Endometrium (tissue), 2 donors: ENCODE data around the gene PITPNB.

Source experiments
- FAIRE-seq: peaks from 2 replicates; lab custom pipeline; 2012; peaks lifted over from hg19 to GRCh38; lab: Jason Lieb, UNC
- donor health status: control.
- donor health status: control.

The PITPNB gene

DNA sequence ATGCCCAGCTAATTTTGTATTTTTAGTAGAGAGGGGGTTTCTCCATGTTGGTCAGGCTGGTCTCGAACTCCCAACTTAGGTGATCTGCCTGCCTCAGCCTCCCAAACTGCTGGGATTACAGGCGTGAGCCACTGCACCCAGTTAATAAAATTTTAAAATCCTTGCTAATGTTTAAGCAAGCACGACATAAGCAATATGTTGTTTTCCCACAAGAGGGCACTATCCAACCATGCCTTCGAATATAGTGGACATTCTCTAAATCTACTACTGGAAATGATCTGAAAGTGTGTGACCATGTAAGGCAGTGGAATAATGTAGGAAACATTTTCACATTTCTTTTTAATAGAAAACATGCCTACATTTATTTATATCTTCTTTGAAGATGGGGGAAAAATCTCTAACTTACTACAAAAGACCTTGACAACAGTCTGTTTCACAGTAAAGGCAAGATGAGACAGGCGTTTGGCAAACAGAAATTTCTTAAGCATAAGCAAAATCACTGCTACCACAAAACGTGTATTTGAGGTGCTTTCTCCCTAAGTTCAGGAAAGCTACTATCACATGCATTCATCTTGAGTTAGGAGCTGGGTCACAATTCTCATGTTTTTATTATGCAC, 38.2 kb downstream of the PITPNB start:
- FAIRE-seq: peak; percentile 54

DNA sequence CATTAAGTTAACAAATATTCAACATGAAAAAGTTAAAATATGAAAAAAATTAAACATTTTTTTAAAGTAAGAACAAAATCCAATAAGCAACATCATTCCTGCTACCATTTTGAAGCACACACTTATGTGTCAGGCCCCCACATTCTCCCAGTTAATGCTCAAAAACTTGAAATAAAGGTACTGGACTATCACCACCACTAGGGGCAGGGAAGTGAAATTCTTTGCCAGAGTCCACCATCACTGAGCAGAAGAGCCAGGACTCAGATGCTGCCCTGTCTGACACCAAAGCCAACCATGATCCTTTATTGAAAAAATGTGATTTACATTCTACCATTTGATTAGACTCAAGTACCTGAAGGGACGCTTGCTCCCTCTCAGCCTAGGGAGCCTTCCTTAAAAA, 39.1 kb downstream of the PITPNB start:
- no peak for FAIRE-seq

DNA sequence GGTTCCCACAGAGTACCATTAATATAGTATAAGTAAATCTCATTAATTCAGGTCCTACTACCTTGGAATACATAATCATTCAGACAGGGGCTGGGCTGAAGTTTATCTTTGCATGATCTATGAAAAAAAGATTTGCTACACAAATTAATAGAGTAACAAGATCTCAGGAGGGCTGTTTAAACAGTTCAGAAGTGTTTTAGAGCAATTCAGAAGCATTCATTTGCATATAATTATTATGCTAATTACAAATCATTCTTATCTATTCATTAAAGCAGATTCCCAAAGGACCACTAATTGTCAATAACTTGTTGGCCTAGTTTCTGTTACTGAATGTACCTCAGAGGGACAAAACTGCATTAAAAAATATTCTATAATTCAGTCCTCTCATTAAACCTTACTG, 40.5 kb downstream of the PITPNB start:
- FAIRE-seq: no peak

DNA sequence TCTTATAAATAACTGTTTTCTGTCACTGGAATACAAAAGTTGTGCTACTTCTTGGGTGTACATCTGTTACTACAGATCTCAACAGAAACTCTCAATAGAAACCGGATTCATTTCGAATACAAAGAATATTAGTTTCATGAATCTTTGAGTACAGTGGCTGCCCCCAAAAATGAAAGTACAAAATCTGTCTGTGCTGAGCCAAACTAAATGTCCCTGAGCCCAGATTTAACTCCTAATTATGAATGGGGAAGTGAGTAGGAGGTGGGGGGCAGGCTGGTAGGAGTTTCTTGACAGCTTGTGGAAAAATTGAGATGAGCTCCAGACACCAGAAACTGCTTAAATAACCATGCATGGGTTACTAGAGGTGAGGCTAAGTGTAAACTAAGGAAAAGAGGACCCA, 41.6 kb downstream of the PITPNB start:
- FAIRE-seq: no peak

DNA sequence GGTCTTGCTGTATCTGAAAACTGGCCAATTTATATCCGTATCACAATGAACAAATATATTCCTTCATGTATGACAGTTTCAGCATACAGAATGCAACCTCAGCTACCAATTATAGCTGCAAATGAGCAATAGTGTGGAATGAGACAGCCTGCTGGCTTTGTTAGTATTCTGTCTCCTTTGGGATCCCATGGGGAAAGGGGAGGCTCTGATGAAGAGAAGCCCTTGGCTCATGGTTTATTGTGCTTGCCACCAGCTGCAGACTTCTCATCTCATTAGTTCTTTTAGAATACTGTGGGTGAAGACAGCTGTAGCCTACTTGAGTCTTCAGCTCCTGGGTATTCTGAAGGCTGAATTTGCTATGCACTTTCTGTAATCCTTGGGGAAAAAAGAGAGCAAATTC, 42.4 kb downstream of the PITPNB start:
- no peak for FAIRE-seq

DNA sequence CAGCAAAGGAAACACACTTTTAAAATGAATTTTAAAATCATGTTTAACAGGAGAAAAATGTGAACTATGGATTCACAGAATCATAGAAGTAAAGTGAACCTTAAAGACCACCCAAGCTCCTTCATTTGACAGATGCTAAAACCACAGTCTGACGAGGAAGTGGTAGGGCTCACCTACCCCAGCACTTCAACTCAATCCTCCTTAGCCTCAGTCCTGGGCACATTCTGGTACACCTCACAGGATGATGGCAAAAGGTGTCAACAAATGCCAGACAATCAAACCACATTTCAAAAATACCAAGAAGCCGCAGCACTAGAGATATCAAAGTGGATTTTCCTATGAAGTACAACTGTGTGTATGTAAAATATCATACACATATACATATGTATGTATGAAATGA, 43.1 kb downstream of the PITPNB start:
- no peak for FAIRE-seq

DNA sequence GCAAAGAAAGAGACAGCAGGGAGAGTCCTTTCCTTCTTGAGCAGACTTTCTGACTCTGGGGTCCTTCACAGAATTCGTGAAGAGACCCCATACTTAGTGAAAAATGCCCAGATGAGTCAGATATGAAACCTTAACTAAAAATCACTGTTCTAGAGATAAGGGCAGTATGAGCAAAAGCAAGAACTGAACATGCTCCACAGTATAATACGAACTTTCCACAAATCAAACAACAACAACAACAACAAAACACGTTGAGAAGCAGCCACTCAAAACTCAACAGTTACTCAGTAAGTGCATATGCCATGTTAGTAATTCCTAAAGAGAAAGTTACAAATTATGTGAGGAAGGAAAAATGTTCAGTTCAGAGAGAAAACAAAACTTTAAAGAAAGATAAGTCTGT, 44.3 kb downstream of the PITPNB start:
- FAIRE-seq: no peak

DNA sequence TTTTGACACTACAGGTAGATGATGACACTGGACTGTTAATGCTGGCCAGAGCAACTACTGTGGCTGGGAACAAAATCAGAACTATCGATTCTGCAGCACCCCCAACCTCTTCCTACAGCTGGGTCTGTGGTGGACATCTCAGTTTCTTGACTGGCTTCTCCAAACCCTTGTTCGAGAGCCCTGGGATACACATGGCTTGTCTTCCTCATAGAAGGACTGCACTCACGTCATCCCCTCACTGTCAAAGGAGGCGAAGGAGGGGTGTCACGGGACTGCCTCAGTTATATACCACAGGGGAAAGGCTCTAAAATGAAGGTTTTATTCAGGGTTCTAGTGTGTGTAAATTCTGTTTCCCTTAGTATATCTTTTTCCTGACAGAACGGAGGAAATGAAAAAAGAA, 44.9 kb downstream of the PITPNB start:
- FAIRE-seq: no peak

DNA sequence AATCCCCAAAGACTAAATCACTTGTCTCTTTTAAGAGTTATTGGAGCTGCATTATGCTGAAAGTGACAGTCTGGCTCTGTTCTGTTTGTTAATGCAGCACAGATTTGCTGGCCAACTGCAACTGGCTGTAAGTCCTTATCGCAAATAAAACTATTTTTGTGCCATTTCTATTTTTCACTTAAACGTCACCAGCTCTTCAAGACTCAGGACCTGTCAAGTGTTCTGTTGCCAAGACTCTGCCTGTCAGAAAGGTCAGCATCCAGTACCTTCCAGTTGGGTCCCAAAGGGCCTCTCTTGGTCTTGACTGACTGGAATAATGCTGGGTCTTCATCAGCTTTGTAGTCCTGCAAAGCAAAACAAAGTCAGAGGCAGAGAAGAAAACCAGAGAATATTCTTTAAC, 45.6 kb downstream of the PITPNB start:
- FAIRE-seq: no peak

DNA sequence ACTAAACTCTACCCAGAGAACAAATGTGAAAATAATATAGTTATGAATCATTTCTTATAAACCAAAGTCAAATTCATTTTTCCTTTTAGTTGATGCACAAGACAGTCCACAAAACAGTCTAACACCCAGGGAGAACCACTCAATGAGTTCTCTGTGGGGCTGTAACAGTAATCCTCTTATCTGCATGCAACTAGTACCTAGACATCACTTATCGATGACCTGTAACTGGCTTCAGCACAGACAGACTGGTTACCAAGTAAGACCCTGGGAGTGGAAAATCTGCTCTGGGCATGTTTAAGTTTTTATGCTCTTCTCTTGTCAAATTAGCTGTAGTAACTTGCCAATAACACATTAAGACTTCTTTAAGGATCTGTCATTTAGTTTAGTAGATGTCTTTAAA, 46.6 kb downstream of the PITPNB start:
- no peak for FAIRE-seq

DNA sequence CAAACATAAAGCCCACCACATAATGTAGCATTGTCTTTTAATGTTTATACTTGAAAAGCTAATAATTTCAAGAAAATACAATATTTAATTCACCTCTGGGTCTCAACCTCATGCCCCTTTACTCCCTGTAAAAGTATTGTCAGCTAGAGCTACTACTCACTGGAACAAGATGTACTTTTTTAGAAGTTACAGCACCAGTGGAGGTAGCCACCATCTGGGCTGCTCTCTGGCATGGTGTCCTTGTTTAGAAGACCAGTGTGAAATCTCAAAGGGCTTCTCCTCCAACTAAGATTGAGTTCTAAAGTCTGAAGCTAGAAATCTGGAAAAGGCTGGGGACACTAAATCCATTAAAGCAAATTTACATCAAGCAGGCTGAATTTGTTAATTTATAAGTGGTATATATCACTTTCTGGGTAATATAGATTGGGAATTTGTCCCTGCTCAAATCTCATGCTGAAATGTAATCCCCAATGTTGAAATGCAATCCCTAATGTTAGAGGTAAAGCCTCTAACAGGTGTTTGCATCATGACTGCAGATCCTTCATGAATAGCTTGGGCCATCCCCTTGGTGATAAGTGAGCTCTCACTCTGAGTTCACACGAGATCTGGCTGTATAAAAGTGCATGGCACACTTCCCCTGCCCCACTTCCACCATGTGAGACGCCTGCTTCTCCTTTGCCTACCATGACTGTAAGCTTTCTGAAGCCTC, 47.6 kb downstream of the PITPNB start:
- no peak for FAIRE-seq

DNA sequence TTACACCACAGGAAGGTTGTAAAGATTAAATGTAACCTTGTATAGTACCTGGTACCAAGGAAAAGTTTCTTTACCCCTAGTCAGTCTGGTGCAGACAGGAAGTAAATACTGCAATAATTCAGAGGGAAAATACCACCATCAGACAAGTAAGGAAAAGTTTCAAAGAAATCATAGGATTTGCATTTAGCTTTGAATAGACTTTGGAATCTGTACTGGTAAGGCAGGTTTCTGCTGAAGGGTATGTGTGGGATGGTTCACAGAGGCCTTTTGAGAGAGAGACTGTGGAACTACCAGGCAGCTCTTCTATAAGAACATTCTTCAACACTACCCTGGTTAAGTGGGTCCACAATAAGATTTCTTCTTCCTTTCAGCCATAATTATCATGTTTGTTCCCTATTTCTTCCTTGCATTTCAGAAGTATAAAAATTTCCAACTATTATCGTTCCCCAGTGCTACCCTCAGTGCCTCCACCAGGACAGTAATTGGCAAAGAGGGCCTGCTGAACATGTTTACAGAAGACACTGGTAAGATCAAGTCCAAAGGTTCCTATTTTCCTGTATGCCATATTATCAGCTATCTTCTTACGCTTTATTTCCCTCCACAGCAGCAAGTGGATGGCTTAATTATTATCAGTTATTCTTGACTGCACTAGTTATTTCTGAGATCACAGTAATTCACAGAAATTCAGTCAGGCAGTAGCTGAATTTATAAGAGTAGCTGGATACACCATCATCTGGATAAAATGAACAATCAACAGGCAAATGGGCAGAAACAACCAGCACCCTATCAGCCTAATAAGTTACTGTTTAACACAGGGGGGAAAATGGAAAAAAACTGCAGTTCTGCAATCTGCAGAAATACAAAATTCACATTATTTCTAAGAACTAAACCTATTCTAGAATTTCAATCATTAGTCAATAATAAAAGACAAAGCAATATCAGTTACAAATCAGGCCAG, 48.5 kb downstream of the PITPNB start:
- FAIRE-seq: no peak

DNA sequence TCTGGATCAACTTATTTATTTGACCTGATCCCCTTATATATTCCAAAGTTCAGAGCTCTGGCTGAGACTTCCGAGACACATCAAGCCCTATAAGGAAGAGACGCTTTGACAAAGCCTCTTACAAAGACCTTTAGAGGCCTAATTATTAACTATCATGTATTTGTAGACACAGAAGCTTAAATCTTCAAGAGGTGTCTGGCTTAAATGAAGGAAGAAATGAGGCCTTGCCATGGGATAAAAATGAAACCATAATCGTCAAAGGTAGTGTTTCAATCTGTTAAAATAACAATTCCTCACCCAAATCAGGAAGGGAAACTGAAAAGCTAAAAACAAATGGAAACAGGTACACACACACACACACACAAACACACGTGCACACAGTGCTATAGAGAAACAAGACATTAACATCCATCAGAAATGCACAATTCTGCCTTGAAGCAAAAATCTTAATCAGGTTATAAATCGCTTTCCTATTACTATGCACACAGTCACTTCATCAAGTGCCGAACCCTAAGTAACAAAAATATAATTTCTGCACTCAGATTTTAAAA, 50.2 kb downstream of the PITPNB start:
- FAIRE-seq: no peak

DNA sequence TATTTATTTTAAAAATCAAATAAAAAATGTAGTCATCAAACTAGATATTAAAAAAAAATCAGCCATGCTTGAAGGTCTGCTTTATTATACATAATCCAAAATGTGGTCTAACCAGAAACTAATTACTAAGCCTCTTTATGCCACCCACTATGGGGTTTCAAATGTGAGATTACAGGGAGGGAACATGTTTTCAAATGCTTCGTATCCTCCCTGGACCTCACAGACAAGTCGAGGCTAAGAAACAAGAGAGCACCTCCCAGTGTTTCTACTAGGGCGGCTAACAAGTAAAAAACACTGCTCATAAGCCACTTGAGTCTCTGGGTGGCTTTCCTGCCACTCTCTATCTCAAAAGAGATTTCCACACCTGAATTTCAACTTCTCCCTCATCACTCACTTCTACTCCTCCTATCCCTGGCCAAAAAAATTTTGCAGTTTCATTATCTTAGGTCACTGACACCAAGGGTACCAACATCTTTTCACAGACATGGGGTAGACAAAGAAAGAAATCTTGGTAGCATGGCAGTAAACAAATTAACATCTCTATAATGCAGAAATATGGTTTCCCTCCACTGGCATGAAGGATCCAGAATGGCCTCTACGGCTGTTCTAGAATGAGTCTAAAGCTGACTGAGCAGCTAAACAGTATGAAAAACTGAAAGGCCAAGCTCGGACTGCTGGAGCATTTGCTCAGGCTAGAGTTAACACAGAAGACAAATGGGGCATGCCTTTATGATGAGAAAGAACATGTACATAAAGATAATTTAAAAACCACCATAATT, 50.9 kb downstream of the PITPNB start:
- no peak for FAIRE-seq

DNA sequence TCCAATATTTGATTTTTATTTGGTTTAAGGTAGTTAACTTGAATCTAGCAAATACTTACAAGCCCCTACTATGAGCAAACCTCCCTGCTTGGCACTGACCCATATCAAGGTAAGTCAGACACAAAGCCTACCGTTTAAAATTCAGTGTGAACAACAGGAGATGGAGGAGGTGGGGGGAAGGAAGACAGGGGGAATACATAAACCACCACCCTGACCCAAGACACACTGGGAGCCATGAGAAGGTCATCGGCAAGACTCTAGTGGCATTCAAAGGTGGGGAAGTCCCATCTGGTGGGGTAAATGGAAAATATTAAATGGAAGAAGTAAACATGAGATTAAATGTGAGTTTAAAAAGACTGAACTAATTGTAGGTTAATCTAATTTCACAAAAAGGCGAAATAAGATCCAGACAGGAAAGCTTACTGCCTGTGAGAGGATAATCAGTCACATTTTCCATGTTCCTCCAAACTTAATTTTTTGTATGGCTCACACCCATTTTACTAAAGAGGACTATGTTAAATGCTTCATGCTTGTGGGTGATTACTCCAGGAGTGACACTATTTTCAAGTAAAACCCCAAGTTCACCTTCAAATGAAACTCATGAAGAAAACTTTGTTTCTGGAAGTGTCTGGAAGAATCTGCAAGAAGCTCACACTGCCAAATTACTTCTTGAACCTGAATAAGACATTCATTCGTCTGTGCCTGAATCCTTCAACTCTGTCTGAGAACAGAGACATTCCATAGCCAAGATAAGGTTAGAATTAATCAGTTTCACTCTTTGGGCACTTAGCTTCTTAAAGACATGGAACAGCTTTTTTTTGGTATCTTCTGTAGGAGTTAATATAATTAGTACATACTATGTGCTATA, 51.7 kb downstream of the PITPNB start:
- no peak for FAIRE-seq

DNA sequence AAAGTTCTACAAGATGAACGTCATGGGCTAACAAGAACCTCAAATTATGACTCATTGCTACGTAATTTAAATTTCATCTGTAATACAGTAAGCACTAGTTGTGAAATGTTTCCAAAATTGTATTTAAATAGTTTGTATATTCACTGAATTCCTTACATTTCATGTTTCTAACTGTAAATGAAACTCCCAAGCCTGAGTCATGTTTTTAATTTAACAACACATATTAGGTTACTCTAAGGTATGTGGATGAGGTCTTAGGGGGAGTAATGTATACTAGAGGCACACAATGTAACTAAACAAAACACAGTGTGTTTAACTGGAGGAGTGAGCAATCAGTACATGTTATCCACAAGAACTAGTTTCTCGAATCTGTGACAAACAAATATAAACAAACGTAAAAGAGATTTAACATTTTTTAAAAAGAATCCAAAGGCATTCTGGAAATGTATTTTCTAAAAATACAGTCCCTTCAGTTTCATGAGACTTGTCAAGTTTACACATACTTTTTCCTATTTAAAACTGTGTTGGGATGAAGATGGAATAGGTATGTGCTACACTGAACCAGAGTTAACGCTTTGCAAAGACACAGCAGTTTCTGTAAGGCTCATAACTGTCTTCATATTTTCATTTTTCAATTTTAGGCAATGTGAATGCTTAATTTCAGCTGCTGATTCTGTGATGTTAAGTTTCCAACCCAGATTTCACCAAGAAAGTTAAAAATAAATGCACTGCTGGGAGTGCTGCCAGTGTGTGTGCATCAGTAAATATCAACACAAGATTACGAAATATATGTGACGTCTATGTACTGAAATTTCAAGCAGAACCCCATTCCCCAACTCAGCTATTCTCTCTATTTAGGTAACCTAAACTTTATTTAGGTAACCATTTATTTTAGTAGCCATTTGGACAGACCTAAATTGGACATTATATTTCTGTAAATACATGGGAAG, 52.6 kb downstream of the PITPNB start:
- FAIRE-seq: peak; percentile 86

DNA sequence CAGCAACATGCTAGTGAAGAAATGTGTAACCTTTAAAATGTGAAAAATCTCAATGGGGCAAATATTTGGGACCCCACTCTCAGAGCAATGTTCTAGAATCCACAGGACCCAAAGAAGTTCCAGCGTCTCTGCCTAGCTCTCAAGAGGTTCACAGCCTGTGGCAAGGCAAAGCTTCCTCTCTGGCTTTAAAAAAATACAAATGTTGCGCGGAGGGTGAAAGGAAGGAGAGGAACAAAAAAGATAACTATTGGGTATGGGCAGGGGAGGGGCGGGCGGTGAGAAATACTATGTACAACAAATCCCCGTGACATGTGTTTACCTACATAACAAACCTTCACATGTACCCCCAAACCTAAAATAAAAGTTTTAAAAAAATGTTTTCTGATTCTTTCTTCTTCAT, 53.6 kb downstream of the PITPNB start:
- FAIRE-seq: no peak

DNA sequence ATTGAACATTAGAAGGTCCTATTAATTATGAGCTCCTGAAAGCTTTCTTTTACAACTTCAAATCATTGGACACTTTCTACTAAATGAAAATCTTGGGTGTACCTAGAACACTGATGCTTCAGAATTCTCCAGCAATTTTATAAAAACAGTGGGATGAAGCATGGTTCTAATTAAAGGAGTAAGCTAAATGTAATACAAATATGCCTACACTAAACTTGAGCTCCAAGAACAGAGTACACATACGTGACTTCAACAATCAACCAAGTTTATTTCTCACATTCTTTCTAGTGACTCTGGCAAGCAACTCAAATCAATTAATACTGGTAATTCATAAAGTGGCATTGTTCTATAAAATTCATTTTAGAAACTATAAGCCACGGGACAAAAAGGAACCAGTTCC, 55.5 kb downstream of the PITPNB start:
- no peak for FAIRE-seq

DNA sequence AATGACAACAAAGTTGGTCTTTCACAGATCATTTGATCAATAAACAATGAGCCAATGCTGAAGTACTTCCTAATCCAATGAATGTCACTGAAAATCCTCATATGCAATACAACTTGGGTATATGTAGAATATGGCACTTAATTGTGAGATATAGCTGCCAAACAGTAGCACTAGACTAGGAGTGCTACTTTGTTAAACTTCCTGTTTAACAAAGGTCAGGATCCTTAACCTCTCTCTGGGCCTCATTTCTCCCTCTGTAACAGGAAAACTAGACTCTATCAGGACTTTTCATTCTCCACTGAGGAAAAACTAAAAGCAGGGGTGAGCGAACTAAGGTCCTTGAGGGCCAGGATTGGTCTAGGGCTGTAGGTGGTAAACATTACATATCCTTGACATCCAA, 56.1 kb downstream of the PITPNB start:
- no peak for FAIRE-seq

DNA sequence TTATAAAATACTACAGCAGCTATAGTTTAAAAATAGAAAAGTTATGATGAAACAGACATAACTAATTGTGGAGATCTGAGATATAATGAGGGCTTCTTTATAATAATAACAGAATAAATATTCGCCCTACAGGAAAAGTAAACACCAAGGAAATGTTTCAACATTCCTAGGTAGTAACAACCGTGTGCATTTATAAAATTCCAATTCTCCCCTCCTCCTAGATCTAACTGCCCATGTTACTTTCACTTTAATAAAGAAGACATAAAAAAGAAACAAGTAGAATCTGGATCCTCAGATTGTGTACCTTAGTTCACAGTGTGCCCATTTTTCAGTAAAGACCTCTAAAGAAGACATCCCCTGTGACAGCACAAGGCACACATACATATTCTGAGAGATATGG, 59.7 kb downstream of the PITPNB start:
- FAIRE-seq: no peak
